AG09319 (cell line): Measurements from ENCODE around the gene ARNT2.

Source experiments
- DNase-seq: peaks from one replicate; pipeline ENCODE4 v3.0.0-alpha.2; 2010; ENCODE audit warnings: low read depth; ENCODE audit errors: extremely low read depth
- TF ChIP-seq, protein P1 (sequence below): IDR thresholded peaks from 2 replicates; pipeline ENCODE4 v1.5.1; 2011; ENCODE audit warnings: low read depth, mild to moderate bottlenecking, inconsistent platforms, low read length, moderate library complexity

ARNT2 gene

DNA sequence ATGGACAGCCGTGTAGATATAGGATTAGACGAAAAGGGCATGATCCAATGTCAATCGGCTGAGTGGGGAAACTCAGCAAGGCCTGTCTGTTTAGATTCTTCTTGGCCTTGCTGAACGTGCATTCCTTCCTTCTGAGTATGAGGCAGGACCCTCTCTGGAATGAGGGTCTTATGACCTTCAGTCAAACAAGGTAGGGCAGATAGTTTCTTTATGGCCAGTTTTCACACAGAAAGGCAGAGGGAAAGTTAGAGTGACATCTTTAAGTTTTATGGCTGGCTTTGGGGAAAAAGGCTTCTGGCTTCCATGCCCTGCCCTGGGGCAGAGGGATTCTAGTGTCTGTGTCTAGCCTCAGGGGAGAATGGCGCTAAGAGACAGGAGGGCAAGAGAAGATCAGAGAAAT, 29.7 kb downstream of the ARNT2 start:
- no peak for DNase-seq
- TF ChIP-seq, protein P1, sequence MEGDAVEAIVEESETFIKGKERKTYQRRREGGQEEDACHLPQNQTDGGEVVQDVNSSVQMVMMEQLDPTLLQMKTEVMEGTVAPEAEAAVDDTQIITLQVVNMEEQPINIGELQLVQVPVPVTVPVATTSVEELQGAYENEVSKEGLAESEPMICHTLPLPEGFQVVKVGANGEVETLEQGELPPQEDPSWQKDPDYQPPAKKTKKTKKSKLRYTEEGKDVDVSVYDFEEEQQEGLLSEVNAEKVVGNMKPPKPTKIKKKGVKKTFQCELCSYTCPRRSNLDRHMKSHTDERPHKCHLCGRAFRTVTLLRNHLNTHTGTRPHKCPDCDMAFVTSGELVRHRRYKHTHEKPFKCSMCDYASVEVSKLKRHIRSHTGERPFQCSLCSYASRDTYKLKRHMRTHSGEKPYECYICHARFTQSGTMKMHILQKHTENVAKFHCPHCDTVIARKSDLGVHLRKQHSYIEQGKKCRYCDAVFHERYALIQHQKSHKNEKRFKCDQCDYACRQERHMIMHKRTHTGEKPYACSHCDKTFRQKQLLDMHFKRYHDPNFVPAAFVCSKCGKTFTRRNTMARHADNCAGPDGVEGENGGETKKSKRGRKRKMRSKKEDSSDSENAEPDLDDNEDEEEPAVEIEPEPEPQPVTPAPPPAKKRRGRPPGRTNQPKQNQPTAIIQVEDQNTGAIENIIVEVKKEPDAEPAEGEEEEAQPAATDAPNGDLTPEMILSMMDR, result no peak

DNA sequence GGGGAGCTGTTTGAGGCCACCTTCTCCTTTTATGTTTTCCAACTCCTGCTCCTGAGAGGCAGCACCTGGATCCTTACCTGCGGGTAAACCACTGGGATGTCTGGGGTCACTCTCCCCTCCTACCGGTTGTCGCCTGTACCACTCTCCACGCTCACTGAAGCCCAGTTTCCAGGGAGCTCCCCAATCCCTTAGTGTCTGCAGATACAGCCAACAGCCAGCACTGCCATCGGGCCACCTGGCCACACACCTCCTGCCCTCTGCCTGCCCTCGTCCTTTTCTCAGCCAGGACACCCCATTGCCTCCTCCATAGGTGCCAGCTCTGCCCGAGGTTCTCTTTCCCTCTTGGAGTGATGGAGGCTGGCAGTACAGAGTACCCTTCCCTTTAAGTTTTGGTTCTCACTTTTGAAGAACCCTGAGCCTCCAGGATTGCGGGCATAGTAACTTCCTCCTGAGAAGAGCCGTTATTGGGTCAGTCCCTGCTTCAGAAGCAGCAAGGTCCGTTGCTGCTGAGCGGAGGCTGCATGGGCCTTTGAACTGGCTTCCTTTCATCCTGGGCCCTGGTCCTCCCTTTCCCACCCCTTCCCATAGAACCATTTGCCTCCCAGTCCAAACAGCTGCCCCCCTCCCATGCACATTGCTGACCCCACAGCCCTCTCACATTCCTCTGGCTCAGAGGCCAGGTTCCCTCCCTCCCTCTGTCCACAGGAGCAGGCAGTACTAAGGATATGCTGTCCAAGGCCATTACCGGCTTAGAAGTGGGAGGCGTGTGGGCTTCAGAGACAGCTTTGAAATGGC, 30.9 kb downstream of the ARNT2 start:
- TF ChIP-seq, protein P1, result no peak
- DNase-seq, result no peak

- DNase-seq, result no peak
- TF ChIP-seq, protein P1, result no peak
Observed at GRCh38 chr15:80436511-80437307, 32.5 kb downstream of the ARNT2 start.

DNA sequence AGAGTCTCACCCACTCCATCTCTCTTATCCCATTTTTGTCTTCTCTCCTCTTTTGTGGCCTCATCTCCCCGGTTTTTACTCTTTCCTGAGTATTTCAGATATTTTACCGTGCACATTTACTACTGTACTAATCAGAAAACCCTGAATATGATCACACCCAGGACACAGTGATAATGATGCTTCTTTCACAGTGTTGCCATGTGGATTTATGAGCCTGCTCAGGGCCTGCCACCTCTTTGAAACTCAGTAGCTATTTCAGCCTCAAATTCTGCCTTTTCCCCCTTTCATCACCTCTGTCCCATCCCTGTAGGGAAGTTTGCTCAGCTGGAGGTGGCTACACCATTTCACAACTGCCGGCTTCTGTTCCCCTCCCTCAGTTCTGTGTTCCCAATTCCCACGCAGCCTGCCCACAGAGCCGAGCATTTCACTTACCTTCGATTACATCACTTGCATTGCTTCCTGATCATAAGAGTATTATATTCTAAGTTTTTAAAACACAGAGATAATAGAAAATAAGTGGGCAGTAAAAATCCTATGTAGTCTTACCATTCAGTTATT, 33.2 kb downstream of the ARNT2 start:
- TF ChIP-seq, protein P1, result no peak
- no peak for DNase-seq

- TF ChIP-seq, protein P1, result no peak
- no peak for DNase-seq
Observed at GRCh38 chr15:80439140-80439539, 35.0 kb downstream of the ARNT2 start.

DNA sequence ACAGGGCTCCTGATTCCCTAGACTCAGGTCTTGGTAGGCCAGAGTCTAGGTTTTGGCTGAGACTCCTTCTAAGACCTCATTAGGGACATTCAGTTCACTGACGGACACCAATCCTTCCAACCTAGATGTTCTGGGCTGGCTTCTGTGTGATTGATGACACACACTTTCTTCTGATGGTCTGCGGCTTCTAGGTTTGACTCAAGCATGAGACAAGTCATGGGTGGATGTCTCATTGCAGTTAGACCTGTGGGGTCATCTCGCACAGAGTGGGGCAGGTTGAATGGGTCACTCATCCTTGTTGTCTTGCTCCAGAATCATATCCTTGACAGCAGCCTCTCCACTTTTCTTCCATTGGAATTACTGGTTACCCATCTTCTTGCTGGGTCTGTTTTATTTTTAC, 35.8 kb downstream of the ARNT2 start:
- TF ChIP-seq, protein P1, result no peak
- DNase-seq, result no peak

- TF ChIP-seq, protein P1, result no peak
- DNase-seq, result no peak
Observed at GRCh38 chr15:80441041-80441440, 36.9 kb downstream of the ARNT2 start.
